H1 (cell line): ENCODE results near the gene NRL. TPM values are rescaled to one million over a fixed set of nuclear protein-coding genes. Genes with fewer than 3 reads are reported as not detected.

ENCODE experiments used
- CTCF ChIA-PET: fragments of 300-600 bp; sonication (Branson Sonifier 250); formaldehyde crosslinking; loops from one replicate; lab custom pipeline; 2021; ENCODE audit not compliant: partially characterized antibody; lab: Charles Lee
- POLR2A ChIA-PET: fragments of 300-600 bp; sonication (Branson Sonifier 250); formaldehyde crosslinking; loops from one replicate; lab custom pipeline; 2021; ENCODE audit warnings: inconsistent platforms; ENCODE audit not compliant: partially characterized antibody; lab: Charles Lee
- DNase-seq, 2 experiments: peaks; one replicate each; pipeline versions ENCODE4 v3.0.0 to v3.0.0-alpha.2; 2010 to 2022; ENCODE audit warnings: low spot score in 2 of 2, low read depth in 1 of 2, mixed read lengths in 1 of 2
- FAIRE-seq: peaks from 2 replicates; lab custom pipeline; 2011; peaks lifted over from hg19 to GRCh38; lab: Jason Lieb, UNC
- H2AFZ ChIP-seq: 2 replicates; pipeline ENCODE4 v1.8.1; 2012; ENCODE audit warnings: low read length, inconsistent platforms
- H2AK5ac ChIP-seq: 2 replicates; pipeline ENCODE4 v1.6.1; 2013; ENCODE audit warnings: low read depth, low read length
- H2BK120ac ChIP-seq: replicated peaks from 2 replicates; pipeline ENCODE3; 2013; ENCODE audit warnings: low read depth, low read length, inconsistent platforms
- H2BK12ac ChIP-seq: 2 replicates; pipeline ENCODE4 v1.6.1; 2013; ENCODE audit warnings: low read depth, low read length
- H2BK15ac ChIP-seq: 2 replicates; pipeline ENCODE4 v1.6.1; 2013; ENCODE audit warnings: low read length
- H2BK20ac ChIP-seq: 2 replicates; pipeline ENCODE4 v1.6.1; 2013; ENCODE audit warnings: low read length
- H2BK5ac ChIP-seq: 2 replicates; pipeline ENCODE4 v1.6.1; 2013; ENCODE audit warnings: low read depth, low read length
- H3K14ac ChIP-seq: 2 replicates; pipeline ENCODE4 v1.6.1; 2013; ENCODE audit warnings: inconsistent platforms; ENCODE audit not compliant: insufficient read length
- H3K18ac ChIP-seq: 2 replicates; pipeline ENCODE4 v1.6.1; 2013; ENCODE audit warnings: low read length; ENCODE audit errors: extremely low read depth
- H3K23ac ChIP-seq: 2 replicates; pipeline ENCODE4 v1.6.1; 2013; ENCODE audit warnings: inconsistent platforms; ENCODE audit not compliant: insufficient read length
- H3K23me2 ChIP-seq: 2 replicates; pipeline ENCODE4 v1.6.1; 2013; ENCODE audit warnings: low read depth, low read length
- H3K27ac ChIP-seq: 2 replicates; pipeline ENCODE4 v1.6.1; 2011; ENCODE audit warnings: low read depth, low read length, inconsistent platforms
- H3K27me3 ChIP-seq, 4 experiments: replicated peaks in 1 of 4; 1 replicate in 1 of 4; 2 replicates in 3 of 4; pipeline versions ENCODE4 v1.6.1 to v1.8.1; 2011 to 2013; ENCODE audit warnings: low read length in 3 of 4, mild to moderate bottlenecking in 3 of 4, inconsistent platforms in 2 of 4, mixed read lengths in 2 of 4, moderate library complexity in 1 of 4; ENCODE audit not compliant: control insufficient read depth in 3 of 4, insufficient read depth in 3 of 4; ENCODE audit errors: extremely low read depth in 1 of 4
- H3K36me3 ChIP-seq, 4 experiments: 2 replicates each; pipeline versions ENCODE4 v1.6.1 to v1.8.1; 2011 to 2013; ENCODE audit warnings: mild to moderate bottlenecking in 4 of 4, low read length in 3 of 4, moderate library complexity in 2 of 4, control low read depth in 1 of 4, inconsistent platforms in 1 of 4; ENCODE audit not compliant: insufficient read depth in 4 of 4, control insufficient read depth in 2 of 4
- H3K4ac ChIP-seq: replicated peaks from 2 replicates; pipeline ENCODE3; 2013; ENCODE audit warnings: low read length, low read depth, mixed read lengths, inconsistent platforms; ENCODE audit not compliant: insufficient read length
- H3K4me1 ChIP-seq, 4 experiments: replicated peaks in 1 of 4; 1 replicate in 1 of 4; 2 replicates in 3 of 4; pipeline versions ENCODE4 v1.6.1 to v1.8.1; 2011 to 2013; ENCODE audit warnings: low read length in 3 of 4, inconsistent platforms in 2 of 4, mixed read lengths in 1 of 4; ENCODE audit not compliant: insufficient read depth in 4 of 4, control insufficient read depth in 3 of 4
- H3K4me2 ChIP-seq, 2 experiments: 2 replicates each; pipeline versions ENCODE4 v1.6.1 to v1.8.1; 2011 to 2013; ENCODE audit warnings: low read depth in 2 of 2, low read length in 2 of 2, control low read depth in 1 of 2, inconsistent platforms in 1 of 2, mild to moderate bottlenecking in 1 of 2; ENCODE audit not compliant: insufficient read depth in 1 of 2
- H3K4me3 ChIP-seq, 4 experiments: fragments of 200-600, 300-600 bp in 1 of 4; sonication (generic), shearing (Covaris generic), sonication (Bioruptor Twin) in 1 of 4; 2 replicates each; pipeline versions ENCODE4 v1.5.1 to v1.8.1; 2011 to 2016; ENCODE audit warnings: low read length in 4 of 4, low read depth in 3 of 4, control low read depth in 2 of 4, inconsistent platforms in 2 of 4, mild to moderate bottlenecking in 2 of 4, mixed read lengths in 1 of 4, moderate library complexity in 1 of 4; ENCODE audit not compliant: insufficient read depth in 2 of 4; ENCODE audit errors: extremely low read depth in 1 of 4
- H3K56ac ChIP-seq: replicated peaks from 2 replicates; pipeline ENCODE3; 2013; ENCODE audit warnings: low read depth, mild to moderate bottlenecking, mixed read lengths, low read length, inconsistent platforms; ENCODE audit not compliant: insufficient read length
- H3K79me1 ChIP-seq: 2 replicates; pipeline ENCODE4 v1.6.1; 2013; ENCODE audit warnings: low read depth, low read length, control low read depth
- H3K79me2 ChIP-seq, 2 experiments: 2 replicates each; pipeline versions ENCODE4 v1.6.1 to v1.8.1; 2012 to 2013; ENCODE audit warnings: low read length in 2 of 2, mild to moderate bottlenecking in 2 of 2, inconsistent platforms in 1 of 2; ENCODE audit not compliant: insufficient read depth in 2 of 2, control insufficient read depth in 1 of 2
- H3K9ac ChIP-seq, 4 experiments: replicated peaks in 1 of 4; 1 replicate in 1 of 4; 2 replicates in 3 of 4; pipeline versions ENCODE4 v1.6.1 to v1.8.1; 2011 to 2013; ENCODE audit warnings: low read depth in 3 of 4, low read length in 3 of 4, control low read depth in 2 of 4, mild to moderate bottlenecking in 2 of 4, moderate library complexity in 2 of 4, inconsistent platforms in 1 of 4; ENCODE audit errors: extremely low read depth in 1 of 4
- H3K9me3 ChIP-seq, 2 experiments: 2 replicates each; pipeline versions ENCODE4 v1.6.1 to v1.8.1; 2012 to 2013; ENCODE audit warnings: mild to moderate bottlenecking in 2 of 2, moderate library complexity in 2 of 2, control low read depth in 1 of 2, inconsistent platforms in 1 of 2, low read depth in 1 of 2, low read length in 1 of 2, mixed read lengths in 1 of 2; ENCODE audit not compliant: insufficient read depth in 2 of 2
- H4K20me1 ChIP-seq, 2 experiments: replicated peaks in 1 of 2; 2 replicates each; pipeline versions ENCODE3 to v1.8.1; 2011 to 2013; ENCODE audit warnings: inconsistent platforms in 2 of 2, low read length in 2 of 2, mild to moderate bottlenecking in 1 of 2; ENCODE audit not compliant: insufficient read depth in 2 of 2, control insufficient read depth in 1 of 2
- H4K5ac ChIP-seq: 2 replicates; pipeline ENCODE4 v1.6.1; 2013; ENCODE audit warnings: low read length, low read depth, mixed read lengths, inconsistent platforms; ENCODE audit not compliant: insufficient read length
- H4K8ac ChIP-seq: 2 replicates; pipeline ENCODE4 v1.8.0; 2013; ENCODE audit warnings: mild to moderate bottlenecking, moderate library complexity, low read length, inconsistent platforms; ENCODE audit not compliant: insufficient read depth; ENCODE audit errors: extremely low read depth
- H4K91ac ChIP-seq: replicated peaks from 2 replicates; pipeline ENCODE3; 2013; ENCODE audit warnings: low read length, mixed read lengths, inconsistent platforms; ENCODE audit not compliant: insufficient read length
- CHD2 ChIP-seq: IDR thresholded peaks from 2 replicates; pipeline ENCODE4 v1.6.1; 2012; ENCODE audit warnings: low read length, improper control_type of control experiment
- CTBP2 ChIP-seq: IDR thresholded peaks from 2 replicates; pipeline ENCODE4 v1.7.0; 2011; ENCODE audit warnings: borderline replicate concordance, mild to moderate bottlenecking, moderate library complexity, mixed read lengths, low read length; ENCODE audit not compliant: insufficient read depth, insufficient read length
- EZH2 ChIP-seq: fragments of 200-600 bp; sonication (generic); IDR thresholded peaks from 2 replicates; pipeline ENCODE4 v1.7.1; 2012; ENCODE audit warnings: low read depth, mild to moderate bottlenecking, moderate library complexity, low read length, inconsistent platforms; ENCODE audit not compliant: severe bottlenecking
- NANOG ChIP-seq: IDR thresholded peaks from 2 replicates; pipeline ENCODE4 v1.6.1; 2011; ENCODE audit warnings: low read length, low read depth, mild to moderate bottlenecking, inconsistent platforms; ENCODE audit not compliant: insufficient read depth, poor library complexity, severe bottlenecking
- RXRA ChIP-seq: IDR thresholded peaks from 2 replicates; pipeline ENCODE4 v1.6.1; 2011; ENCODE audit warnings: low read depth, mild to moderate bottlenecking, low read length, moderate library complexity; ENCODE audit not compliant: insufficient read depth
- WGBS, 2 experiments: shearing (Covaris generic) in 1 of 2; methylation state at CpG; one replicate each; pipeline versions ENCODE4 v1.1.6 to v1.1.7; 2013 to 2015; ENCODE audit warnings: low lambda C conversion rate in 2 of 2, mixed read lengths in 2 of 2, inconsistent platforms in 1 of 2, low coverage in 1 of 2, missing lambda C conversion rate in 1 of 2; ENCODE audit not compliant: insufficient replicate concordance in 2 of 2, insufficient coverage in 1 of 2, insufficient read length in 1 of 2; ENCODE audit errors: extremely low coverage in 1 of 2, missing lambda C conversion rate in 1 of 2; 5-methylcytosine and 5-hydroxymethylcytosine counted together
- polyA plus RNA-seq, 7 experiments: library from polyadenylated mRNA; depleted of rRNA in 3 of 7; stranded (reverse) in 5 of 7; unstranded in 2 of 7; fragments of >200 nt in 5 of 7; fragments of 200-250 nt in 2 of 7; gene quantifications; 1 replicate in 5 of 7; 2 replicates in 1 of 7; 4 replicates in 1 of 7; pipeline versions ENCODE4 v1.2.1 to v1.2.3, GENCODE V29; 2011 to 2013; ENCODE audit warnings: missing spikeins in 2 of 7, mixed read lengths in 2 of 7
- total RNA-seq: library from RNA; stranded (reverse); fragmentation: NEBNext Ultra II Directional; extraction: Animal tissue kit (Norgen Biotek cat#: 25700); gene quantifications from 2 replicates; pipeline ENCODE4 v1.2.1, GENCODE V29; 2021
- TF ChIP-seq, protein P1 (sequence below): IDR thresholded peaks from 2 replicates; pipeline ENCODE4 v1.6.1; 2011; ENCODE audit warnings: low read depth, mild to moderate bottlenecking, low read length; ENCODE audit not compliant: insufficient read depth
- TF ChIP-seq, protein P2 (sequence below): IDR thresholded peaks from 2 replicates; pipeline ENCODE4 v1.6.1; 2012; ENCODE audit warnings: inconsistent platforms
- TF ChIP-seq, protein P3 (sequence below): IDR thresholded peaks from 2 replicates; pipeline ENCODE4 v1.6.1; 2011; ENCODE audit warnings: low read length, improper control_type of control experiment

Gene NRL
- total and polyA plus RNA-seq, 2 of the 8 experiments (the other 6 are each of a cell fraction or from before 2014, with no cell fraction given) = 1.1 to 2.2 TPM

DNA sequence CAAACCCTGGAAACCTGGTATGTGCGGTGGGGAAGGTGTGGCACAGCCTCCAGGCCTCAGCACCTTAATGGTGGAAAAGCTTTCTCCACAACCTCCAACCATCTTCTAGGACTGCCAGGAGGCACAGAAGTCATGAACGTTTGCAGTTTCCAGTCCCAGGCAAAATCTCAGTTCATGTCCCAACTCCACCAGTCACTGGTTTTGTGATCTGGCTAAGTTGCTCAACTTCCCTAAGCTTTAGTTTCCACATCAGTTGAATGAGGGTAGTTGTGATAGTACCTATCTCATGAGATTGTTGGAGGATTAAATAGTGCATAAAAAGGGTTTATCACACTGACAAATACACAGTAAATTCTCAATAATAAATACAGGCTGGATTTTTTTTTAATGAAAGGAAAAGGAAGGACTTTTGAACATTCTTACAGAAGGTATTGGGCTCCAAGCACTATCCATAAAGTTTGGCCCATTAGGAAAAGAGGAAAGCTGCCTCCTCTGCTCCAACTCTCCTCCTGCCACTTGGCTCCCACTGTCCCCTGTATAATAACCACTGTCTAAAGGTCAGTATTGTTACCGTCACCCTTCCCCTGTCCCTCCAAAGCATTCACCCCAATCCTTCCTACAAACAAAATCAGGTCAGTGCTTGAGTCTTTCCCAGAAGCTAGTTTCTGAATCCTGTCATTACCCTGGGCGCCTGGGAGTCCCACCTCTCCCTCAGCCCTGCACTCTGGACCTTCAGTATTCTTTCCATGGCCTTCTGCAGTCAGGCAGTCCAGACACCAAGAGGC is 14.4 kb downstream of the NRL start:
- Histone ChIP-seq H3K4me1 (peaks cover 0 to 4% (median 4%) of the 10 kb centered on the region in 4 experiments; a peak in 6 of 7 replicates), H2BK5ac (no peak overlapping the region), H4K5ac (no peak overlapping the region), H2BK15ac (no peak overlapping the region), H4K8ac (no peak overlapping the region; the same call in 1 of the 2 replicates), H3K79me1 (peaks cover 5% of the 10 kb centered on the region), H4K91ac (no peak overlapping the region), H3K23ac (no peak overlapping the region), H3K4me3 (no peak overlapping the region), H3K4me2 (no peak overlapping the region), H3K14ac (no peak overlapping the region), H3K27ac (no peak overlapping the region), H3K9ac (no peak overlapping the region), H2AFZ (no peak overlapping the region), H3K79me2 (peaks cover 0 to 11% of the 10 kb centered on the region in 2 experiments; a peak in 1 of 4 replicates), H2BK12ac (no peak overlapping the region), H3K36me3 (peaks cover 9 to 76% (median 47%) of the 10 kb centered on the region in 4 experiments; a peak in 7 of 8 replicates), H2BK20ac (no peak overlapping the region), H2AK5ac (no peak overlapping the region), H3K4ac (no peak overlapping the region), H3K27me3 (no peaks in the 10 kb centered on the region), H3K23me2 (peaks cover under 1% of the 10 kb centered on the region; the same call in 1 of the 2 replicates), H3K18ac (no peak overlapping the region), H4K20me1 (peaks cover 7 to 11% of the 10 kb centered on the region in 2 experiments), H3K56ac (no peak overlapping the region), H3K9me3 (peaks cover 7% of the 10 kb centered on the region in 2 experiments; a peak in 3 of 4 replicates), H2BK120ac (no peak overlapping the region)
- POLR2A ChIA-PET = interaction anchor here (0.7 to 23.9 kb wide), 13 partner anchors 7 to 103 kb away, joined by 3 to 626 read pairs (median 8); partner anchors contain the start of genes CPNE6, DCAF11, EMC9 and IRF9
- WGBS, 2 experiments = 90% methylated on average over 4 of the region's 4 CpGs; no CpG with 5 or more reads in 1 of the 2 experiments
- FAIRE-seq = no peak
- CTCF ChIA-PET = interaction anchor here (1.2 to 12.8 kb wide), 4 partner anchors 6 to 43 kb away, joined by 4 to 160 read pairs (median 151); partner anchors contain the start of gene PCK2
- no peak for DNase-seq
- TF ChIP-seq, protein P1, sequence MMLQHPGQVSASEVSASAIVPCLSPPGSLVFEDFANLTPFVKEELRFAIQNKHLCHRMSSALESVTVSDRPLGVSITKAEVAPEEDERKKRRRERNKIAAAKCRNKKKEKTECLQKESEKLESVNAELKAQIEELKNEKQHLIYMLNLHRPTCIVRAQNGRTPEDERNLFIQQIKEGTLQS = no peak
- no peak for TF ChIP-seq CTBP2
- TF ChIP-seq, protein P2, sequence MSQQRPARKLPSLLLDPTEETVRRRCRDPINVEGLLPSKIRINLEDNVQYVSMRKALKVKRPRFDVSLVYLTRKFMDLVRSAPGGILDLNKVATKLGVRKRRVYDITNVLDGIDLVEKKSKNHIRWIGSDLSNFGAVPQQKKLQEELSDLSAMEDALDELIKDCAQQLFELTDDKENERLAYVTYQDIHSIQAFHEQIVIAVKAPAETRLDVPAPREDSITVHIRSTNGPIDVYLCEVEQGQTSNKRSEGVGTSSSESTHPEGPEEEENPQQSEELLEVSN = no peak
- no peak for TF ChIP-seq RXRA
- TF ChIP-seq NANOG = no peak
- TF ChIP-seq, protein P3, sequence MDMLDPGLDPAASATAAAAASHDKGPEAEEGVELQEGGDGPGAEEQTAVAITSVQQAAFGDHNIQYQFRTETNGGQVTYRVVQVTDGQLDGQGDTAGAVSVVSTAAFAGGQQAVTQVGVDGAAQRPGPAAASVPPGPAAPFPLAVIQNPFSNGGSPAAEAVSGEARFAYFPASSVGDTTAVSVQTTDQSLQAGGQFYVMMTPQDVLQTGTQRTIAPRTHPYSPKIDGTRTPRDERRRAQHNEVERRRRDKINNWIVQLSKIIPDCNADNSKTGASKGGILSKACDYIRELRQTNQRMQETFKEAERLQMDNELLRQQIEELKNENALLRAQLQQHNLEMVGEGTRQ = no peak
- no peak for TF ChIP-seq EZH2
- TF ChIP-seq CHD2 = no peak
